ENCODE measurements around the gene C17orf75.

C17orf75 gene

DNA sequence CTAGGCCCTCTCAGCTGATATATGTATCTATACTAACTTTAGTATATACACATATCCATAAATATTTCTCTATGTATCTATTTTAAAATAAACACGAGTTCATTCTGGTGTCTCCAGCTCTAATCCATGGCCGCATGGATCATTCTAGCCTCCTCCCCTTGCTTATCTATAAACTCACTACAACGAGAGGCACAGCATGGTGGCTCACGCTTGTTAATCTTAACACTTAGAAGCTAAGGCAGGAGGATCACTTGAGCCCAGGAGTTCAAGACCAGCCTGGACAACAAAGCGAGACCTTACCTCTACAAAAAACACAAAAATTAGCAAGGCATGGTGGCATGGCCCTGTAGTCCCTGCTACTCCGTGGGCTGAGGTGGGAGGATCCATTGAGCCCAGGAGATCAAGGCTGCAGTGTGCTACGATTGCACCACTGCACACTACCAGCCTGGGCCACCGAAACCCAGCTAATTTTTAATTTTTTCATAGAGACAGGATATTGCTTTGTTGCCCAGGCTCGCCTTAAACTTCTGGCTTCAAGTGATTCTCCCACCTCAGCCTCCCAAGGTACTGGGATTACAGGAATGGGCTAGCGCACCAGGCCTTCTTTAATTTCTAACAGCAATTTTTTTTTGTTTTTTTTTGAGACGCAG is 4.1 kb upstream of the C17orf75 start:
- no peak overlapping the region for H3K4me3 ChIP-seq (ENCODE audit: low read length)
- TF ChIP-seq EZH2phosphoT487 (IDR thresholded peaks at IDR 0.05; ENCODE audit: borderline replicate concordance, low read length), result no peak
- H3K27me3 ChIP-seq (ENCODE audit: control insufficient read depth, low read length), result no peaks in the 10 kb centered on the region
- H3K9me3 ChIP-seq (ENCODE audit: control insufficient read depth, insufficient read depth, low read length), result no peaks in the 10 kb centered on the region
- no peak overlapping the region for H3K27ac ChIP-seq (ENCODE audit: low read depth, low read length)
- peaks cover 30% of the 10 kb centered on the region for H3K4me1 ChIP-seq (ENCODE audit: control insufficient read depth, low read length)
- no peaks in the 10 kb centered on the region for H3K9me2 ChIP-seq (replicated peaks; ENCODE audit: control insufficient read depth, low read length)
- H4K20me1 ChIP-seq (ENCODE audit: control insufficient read depth, insufficient read depth, low read depth, low read length), result peaks cover 3% of the 10 kb centered on the region
- no peak overlapping the region for H3K4me2 ChIP-seq (ENCODE audit: low read length)
- peaks cover 13% of the 10 kb centered on the region for H3K36me3 ChIP-seq (ENCODE audit: control insufficient read depth, low read length)
- H3K79me2 ChIP-seq (ENCODE audit: control insufficient read depth, low read length), result peaks cover 37% of the 10 kb centered on the region
- H3F3A ChIP-seq (ENCODE audit: control insufficient read depth, insufficient read depth), result peaks cover 14% of the 10 kb centered on the region

DNA sequence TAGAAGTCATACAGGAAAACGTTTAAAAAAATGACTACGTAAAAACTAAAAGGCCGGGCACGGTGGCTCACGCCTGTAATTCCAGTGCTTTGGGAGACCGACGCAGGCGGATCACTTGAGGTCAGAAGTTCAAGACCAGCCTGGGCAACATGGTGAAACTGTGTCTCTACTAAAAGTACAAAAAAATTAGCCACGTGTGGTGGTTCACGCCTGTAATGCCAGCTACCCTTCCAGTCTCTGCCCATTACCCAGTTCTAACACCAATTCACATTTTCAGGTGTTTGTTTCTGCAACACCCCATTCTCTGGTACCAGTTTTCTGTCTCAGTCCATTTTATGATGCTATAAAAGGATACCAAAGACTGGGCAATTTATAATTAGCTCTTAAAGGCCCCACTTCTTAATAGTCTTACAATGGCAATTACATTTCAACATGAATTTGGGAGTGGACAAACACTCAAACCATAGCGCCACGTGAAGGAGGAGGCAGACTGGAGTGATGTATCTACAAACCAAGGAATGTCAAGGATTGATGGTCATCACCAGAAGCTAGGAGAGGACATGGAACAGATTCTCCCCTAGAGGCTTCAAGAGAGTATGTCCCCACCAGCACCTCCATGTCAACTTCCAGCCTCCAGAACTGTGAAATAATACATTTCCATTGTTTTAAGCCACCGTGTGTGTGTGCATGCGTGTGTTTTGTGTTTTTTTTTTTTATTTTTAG is 791 bp upstream of the C17orf75 start:
- no peaks in the 10 kb centered on the region for H4K20me1 ChIP-seq (ENCODE audit: control insufficient read depth, insufficient read depth, low read depth, low read length)
- H3K4me3 ChIP-seq (ENCODE audit: low read length), result peak overlapping the region; percentile 81
- H3K27ac ChIP-seq (ENCODE audit: low read depth, low read length), result peak overlapping the region; percentile 70
- no peaks in the 10 kb centered on the region for H3K9me2 ChIP-seq (replicated peaks; ENCODE audit: control insufficient read depth, low read length)
- peaks cover 13% of the 10 kb centered on the region for H3F3A ChIP-seq (ENCODE audit: control insufficient read depth, insufficient read depth)
- H3K4me2 ChIP-seq (ENCODE audit: low read length), result peak overlapping the region; percentile 95
- TF ChIP-seq, protein P1, sequence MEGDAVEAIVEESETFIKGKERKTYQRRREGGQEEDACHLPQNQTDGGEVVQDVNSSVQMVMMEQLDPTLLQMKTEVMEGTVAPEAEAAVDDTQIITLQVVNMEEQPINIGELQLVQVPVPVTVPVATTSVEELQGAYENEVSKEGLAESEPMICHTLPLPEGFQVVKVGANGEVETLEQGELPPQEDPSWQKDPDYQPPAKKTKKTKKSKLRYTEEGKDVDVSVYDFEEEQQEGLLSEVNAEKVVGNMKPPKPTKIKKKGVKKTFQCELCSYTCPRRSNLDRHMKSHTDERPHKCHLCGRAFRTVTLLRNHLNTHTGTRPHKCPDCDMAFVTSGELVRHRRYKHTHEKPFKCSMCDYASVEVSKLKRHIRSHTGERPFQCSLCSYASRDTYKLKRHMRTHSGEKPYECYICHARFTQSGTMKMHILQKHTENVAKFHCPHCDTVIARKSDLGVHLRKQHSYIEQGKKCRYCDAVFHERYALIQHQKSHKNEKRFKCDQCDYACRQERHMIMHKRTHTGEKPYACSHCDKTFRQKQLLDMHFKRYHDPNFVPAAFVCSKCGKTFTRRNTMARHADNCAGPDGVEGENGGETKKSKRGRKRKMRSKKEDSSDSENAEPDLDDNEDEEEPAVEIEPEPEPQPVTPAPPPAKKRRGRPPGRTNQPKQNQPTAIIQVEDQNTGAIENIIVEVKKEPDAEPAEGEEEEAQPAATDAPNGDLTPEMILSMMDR (IDR thresholded peaks at IDR 0.05; ENCODE audit: low read depth, low read length, poor library complexity, severe bottlenecking), result peak; percentile 10
- no peak for TF ChIP-seq EZH2phosphoT487 (IDR thresholded peaks at IDR 0.05; ENCODE audit: borderline replicate concordance, low read length)
- peaks cover 17% of the 10 kb centered on the region for H3K79me2 ChIP-seq (ENCODE audit: control insufficient read depth, low read length)
- H3K36me3 ChIP-seq (ENCODE audit: control insufficient read depth, low read length), result peaks cover 24% of the 10 kb centered on the region
- no peaks in the 10 kb centered on the region for H3K27me3 ChIP-seq (ENCODE audit: control insufficient read depth, low read length)
- H3K4me1 ChIP-seq (ENCODE audit: control insufficient read depth, low read length), result peaks cover 27% of the 10 kb centered on the region
- no peaks in the 10 kb centered on the region for H3K9me3 ChIP-seq (ENCODE audit: control insufficient read depth, insufficient read depth, low read length)

- no peaks in the 10 kb centered on the region for H3K27me3 ChIP-seq (ENCODE audit: control insufficient read depth, low read length)
- peaks cover 37% of the 10 kb centered on the region for H3K36me3 ChIP-seq (ENCODE audit: control insufficient read depth, low read length)
- no peaks in the 10 kb centered on the region for H4K20me1 ChIP-seq (ENCODE audit: control insufficient read depth, insufficient read depth, low read depth, low read length)
- TF ChIP-seq, protein P1 (IDR thresholded peaks at IDR 0.05; ENCODE audit: low read depth, low read length, poor library complexity, severe bottlenecking), result peak; percentile 43
- no peak for TF ChIP-seq EZH2phosphoT487 (IDR thresholded peaks at IDR 0.05; ENCODE audit: borderline replicate concordance, low read length)
- no peaks in the 10 kb centered on the region for H3K9me2 ChIP-seq (replicated peaks; ENCODE audit: control insufficient read depth, low read length)
- H3K4me3 ChIP-seq (ENCODE audit: low read length), result peak overlapping the region; percentile 81
- H3K4me2 ChIP-seq (ENCODE audit: low read length), result peak overlapping the region; percentile 95
- H3K9me3 ChIP-seq (ENCODE audit: control insufficient read depth, insufficient read depth, low read length), result no peaks in the 10 kb centered on the region
- H3K4me1 ChIP-seq (ENCODE audit: control insufficient read depth, low read length), result peaks cover 27% of the 10 kb centered on the region
- peaks cover 13% of the 10 kb centered on the region for H3F3A ChIP-seq (ENCODE audit: control insufficient read depth, insufficient read depth)
- peaks cover 17% of the 10 kb centered on the region for H3K79me2 ChIP-seq (ENCODE audit: control insufficient read depth, low read length)
- peak overlapping the region; percentile 70 for H3K27ac ChIP-seq (ENCODE audit: low read depth, low read length)
Observed at GRCh38 chr17:32341141-32341856, 674 bp downstream of the C17orf75 start.
